ENCODE measurements around the gene EFNA4. TPM values are rescaled to one million over a fixed set of nuclear protein-coding genes. Genes with fewer than 3 reads are reported as not detected.

EFNA4 gene
- polyA plus RNA-seq, 3 donors: 2.3 to 8.0 (median 4.1) TPM

GRCh38 chr1:155044812-155045657, 18.5 kb upstream of the EFNA4 start:
- peak; percentile 75 for TF ChIP-seq CTCF (IDR thresholded peaks at IDR 0.05)
- intact Hi-C loops (cut with micrococcal nuclease): loop anchor here in 1 of 2 donors (5.0 kb wide), 1 partner anchor 73 kb away; the partner anchor contains the start of genes CKS1B and SHC1
- no peaks in the 10 kb centered on the region for H3K9me3 ChIP-seq (replicated peaks in 1 of 2; ENCODE audit: control insufficient read depth in 1 of 2, insufficient read depth in 1 of 2, low read length in 2 of 2)
- no peaks in the 10 kb centered on the region for H4K20me1 ChIP-seq (ENCODE audit: insufficient read depth, low read length)
- H3K9me3 Mint-ChIP-seq: peaks cover 0 to 1% (median 0%) of the 10 kb centered on the region in 7 donors
- 54% methylated on average over 6 of the region's 7 CpGs for WGBS (ENCODE audit: insufficient coverage)
- no peak overlapping the region for H3K9ac ChIP-seq (ENCODE audit: insufficient read depth, low read length, poor library complexity, severe bottlenecking)
- H2AFZ ChIP-seq (ENCODE audit: insufficient read depth, low read depth, low read length, poor library complexity, severe bottlenecking): peak overlapping the region; percentile 19
- H3K4me2 ChIP-seq (replicated peaks; ENCODE audit: extremely low read depth, low read length, poor library complexity, severe bottlenecking): peak overlapping the region; percentile 5
- H3K27me3 Mint-ChIP-seq (ENCODE audit: low read depth in 3 of 3): peaks cover 2 to 7% (median 4%) of the 10 kb centered on the region in 3 donors
- H3K4me3 ChIP-seq (replicated peaks in 1 of 3; ENCODE audit: low read depth in 2 of 3, low read length in 3 of 3): no peak overlapping the region
- no peaks in the 10 kb centered on the region for H3K36me3 ChIP-seq (replicated peaks in 1 of 2; ENCODE audit: control insufficient read depth in 1 of 2, insufficient read depth in 2 of 2, low read length in 2 of 2)
- peak; percentile 70 to 79 (median 77) for DNase-seq
- H3K4me1 ChIP-seq (ENCODE audit: control insufficient read depth in 1 of 2, insufficient read depth in 2 of 2, low read length in 2 of 2): peaks cover 7 to 16% of the 10 kb centered on the region in 2 donors
- peaks cover 16% of the 10 kb centered on the region for H3K4me1 Mint-ChIP-seq
- peaks cover 0 to 3% of the 10 kb centered on the region in 2 donors for H3K36me3 Mint-ChIP-seq
- H3K27ac Mint-ChIP-seq: peak overlapping the region in 4 of 7 donors; percentile 19 to 81 (median 50)
- no peaks in the 10 kb centered on the region for H3K79me2 ChIP-seq (ENCODE audit: insufficient read depth, low read length)
- no peak overlapping the region for H3K27ac ChIP-seq (ENCODE audit: low read depth in 1 of 2, low read length in 2 of 2)
- H3K27me3 ChIP-seq (ENCODE audit: control insufficient read depth in 2 of 2, insufficient read depth in 2 of 2, low read length in 2 of 2): no peaks in the 10 kb centered on the region
- peak overlapping the region in 1 of 2 donors; percentile 57 for H3K4me3 Mint-ChIP-seq

GRCh38 chr1:155048449-155049334, 14.8 kb upstream of the EFNA4 start:
- Mint-ChIP-seq H3K9me3 (no peaks in the 10 kb centered on the region), H3K4me3 (no peak overlapping the region), H3K27me3 (ENCODE audit: low read depth in 3 of 3) (peaks cover 0 to 7% (median 4%) of the 10 kb centered on the region in 3 donors), H3K36me3 (peaks cover 3 to 4% of the 10 kb centered on the region in 2 donors), H3K27ac (no peak overlapping the region), H3K4me1 (peaks cover 36% of the 10 kb centered on the region)
- Histone ChIP-seq H3K27ac (ENCODE audit: low read depth in 1 of 2, low read length in 2 of 2) (no peak overlapping the region), H2AFZ (ENCODE audit: insufficient read depth, low read depth, low read length, poor library complexity, severe bottlenecking) (no peak overlapping the region), H3K79me2 (ENCODE audit: insufficient read depth, low read length) (peaks cover 15% of the 10 kb centered on the region), H3K4me1 (ENCODE audit: control insufficient read depth in 1 of 2, insufficient read depth in 2 of 2, low read length in 2 of 2) (peaks cover 31 to 50% of the 10 kb centered on the region in 2 donors), H3K9me3 (replicated peaks in 1 of 2; ENCODE audit: control insufficient read depth in 1 of 2, insufficient read depth in 1 of 2, low read length in 2 of 2) (no peaks in the 10 kb centered on the region), H4K20me1 (ENCODE audit: insufficient read depth, low read length) (peaks cover 25% of the 10 kb centered on the region), H3K27me3 (ENCODE audit: control insufficient read depth in 2 of 2, insufficient read depth in 2 of 2, low read length in 2 of 2) (no peaks in the 10 kb centered on the region), H3K4me2 (replicated peaks; ENCODE audit: extremely low read depth, low read length, poor library complexity, severe bottlenecking) (no peak overlapping the region), H3K9ac (ENCODE audit: insufficient read depth, low read length, poor library complexity, severe bottlenecking) (no peak overlapping the region), H3K4me3 (replicated peaks in 1 of 3; ENCODE audit: low read depth in 2 of 3, low read length in 3 of 3) (no peak overlapping the region), H3K36me3 (replicated peaks in 1 of 2; ENCODE audit: control insufficient read depth in 1 of 2, insufficient read depth in 2 of 2, low read length in 2 of 2) (peaks cover 3% of the 10 kb centered on the region in 2 donors)
- intact Hi-C loops (cut with micrococcal nuclease): loop anchor here in 1 of 2 donors (5.0 kb wide), 1 partner anchor 76 kb away; the partner anchor contains the start of genes CKS1B and SHC1
- WGBS (ENCODE audit: insufficient coverage): 98% methylated on average over 6 of the region's 8 CpGs
- no peak for TF ChIP-seq CTCF (IDR thresholded peaks at IDR 0.05)
- DNase-seq: no peak

All from CD14-positive monocyte (primary cell).